GM21526 (cell line): Measurements from ENCODE around the gene TTC3.
"Not testable (repeated sequence)": the region's sequence is repeated elsewhere in the genome, so short reads cannot be mapped to it uniquely, and the experiment has no call there.

Source experiments
- ATAC-seq: cut with Tn5 transposase; IDR thresholded peaks from one replicate; pipeline ENCODE4 v1.9.1; 2021; ENCODE audit warnings: moderate library complexity; ENCODE audit not compliant: unreplicated experiment, low FRiP score

Gene TTC3

DNA sequence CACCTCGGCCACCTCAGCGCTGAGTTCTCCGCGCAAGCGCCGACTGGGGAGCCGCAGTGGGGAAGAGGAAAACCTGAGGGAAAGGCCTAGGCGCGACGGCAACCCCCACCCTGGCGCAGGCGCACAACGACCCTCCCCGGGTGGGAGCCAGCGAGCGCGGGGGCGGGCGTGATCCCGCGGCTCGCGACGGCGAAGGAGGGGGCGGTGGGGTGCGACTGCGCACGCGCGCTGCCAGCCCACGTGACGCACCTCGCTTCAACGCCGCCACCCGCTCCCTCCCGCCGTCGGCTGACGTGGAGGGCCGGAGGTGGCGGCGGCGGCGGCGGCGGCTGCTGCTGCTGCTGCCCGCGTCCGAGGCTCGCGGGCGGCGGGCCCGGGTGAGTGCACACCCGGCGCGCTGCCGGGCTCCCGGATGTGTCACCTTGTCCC is at the start of gene TTC3, which contains the start of gene PIGP:
TTC3 (plus strand) TSS at position 267 of the 429 bp plus-strand sequence. CDS start 14,004 bp downstream, outside the sequence.
PIGP (minus strand) TSS at position 84 of the 429 bp plus-strand sequence. CDS start 556 bp downstream, outside the sequence.
- ATAC-seq: peak; percentile 51

GRCh38 chr21:37026499-37026898 is 46.6 kb upstream of the TTC3 start:
- ATAC-seq: no peak

DNA sequence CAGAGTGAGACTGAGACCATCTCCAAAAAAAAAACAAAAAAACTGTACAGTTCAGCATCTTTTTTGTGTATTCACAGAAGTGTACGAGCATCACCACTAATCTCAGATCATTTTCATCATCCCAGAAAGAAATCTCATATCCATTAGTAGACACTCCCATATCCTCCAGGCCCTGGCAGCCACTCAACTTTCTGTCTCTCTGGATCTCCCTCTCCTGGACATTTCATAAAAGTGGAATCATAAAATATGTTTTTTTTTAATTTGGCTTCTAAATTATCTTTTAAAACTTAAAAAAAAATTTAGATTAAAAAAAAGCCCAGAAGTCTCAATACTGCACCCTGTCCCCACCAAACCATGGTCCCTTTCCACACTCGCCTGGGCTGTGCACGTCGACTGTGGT is 44.5 kb upstream of the TTC3 start:
- ATAC-seq: no peak

GRCh38 chr21:37030864-37031263 is 42.2 kb upstream of the TTC3 start:
- no peak for ATAC-seq

GRCh38 chr21:37032293-37032692 is 40.8 kb upstream of the TTC3 start:
- no peak for ATAC-seq

GRCh38 chr21:37032877-37033471 is 40.1 kb upstream of the TTC3 start:
- ATAC-seq: no peak

GRCh38 chr21:37034394-37034793 is 38.7 kb upstream of the TTC3 start:
- not testable (repeated sequence) for ATAC-seq

GRCh38 chr21:37036177-37036576 is 36.9 kb upstream of the TTC3 start:
- ATAC-seq: no peak

DNA sequence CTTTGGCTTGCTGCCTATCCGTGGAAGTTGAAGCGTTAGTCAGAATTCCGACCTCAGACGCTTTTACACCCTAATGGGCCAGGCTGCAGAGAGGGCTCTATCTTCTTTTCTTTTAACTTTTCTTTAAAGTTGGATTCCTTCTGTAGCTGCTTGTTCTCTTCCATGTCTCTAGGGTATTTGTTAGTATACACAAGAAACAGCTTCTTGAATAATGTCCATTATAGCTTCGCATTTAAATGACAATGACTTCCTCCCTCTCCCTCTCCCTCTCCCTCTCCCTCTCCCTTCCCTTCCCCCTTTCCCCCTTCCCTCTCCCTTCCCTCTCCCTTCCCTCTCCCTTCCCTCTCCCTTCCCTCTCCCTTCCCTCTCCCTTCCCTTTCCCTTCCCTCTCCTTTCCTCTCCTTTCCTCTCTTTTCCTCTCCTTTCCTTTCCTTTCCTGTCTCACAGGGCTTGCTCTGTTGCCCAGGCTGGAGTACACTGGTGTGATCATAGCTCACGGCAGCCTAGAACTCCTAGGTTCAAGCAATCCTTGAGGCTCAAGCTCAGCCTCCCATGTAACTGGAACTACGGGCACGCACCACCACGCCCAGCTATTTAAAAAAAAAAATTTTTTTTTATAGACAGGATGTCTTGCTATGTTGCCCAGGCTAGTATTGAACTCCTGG is 33.5 kb upstream of the TTC3 start:
- no peak for ATAC-seq

DNA sequence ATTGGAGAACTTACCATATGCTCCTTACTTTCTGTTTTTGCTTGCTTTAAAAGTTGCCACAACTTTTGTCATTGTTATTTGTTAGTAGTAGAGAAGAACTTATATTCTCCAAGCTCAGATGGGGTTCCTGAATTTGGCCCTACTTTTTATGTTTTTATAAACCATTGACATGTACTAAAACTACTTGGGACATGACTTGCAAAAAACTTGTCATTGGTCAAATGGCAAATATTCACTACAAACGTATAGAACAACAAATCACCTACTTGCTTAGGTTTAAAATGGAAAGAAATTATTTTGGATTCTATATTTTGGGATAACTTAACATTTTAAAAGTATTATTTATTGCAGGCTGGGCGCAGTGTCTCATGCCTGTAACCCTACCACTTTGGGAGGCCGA is 32.8 kb upstream of the TTC3 start:
- ATAC-seq: no peak

- no peak for ATAC-seq
These were observed 31.3 kb upstream of the TTC3 start for GRCh38 chr21:37041706-37042271.

GRCh38 chr21:37043818-37044217 is 29.2 kb upstream of the TTC3 start:
- no peak for ATAC-seq

DNA sequence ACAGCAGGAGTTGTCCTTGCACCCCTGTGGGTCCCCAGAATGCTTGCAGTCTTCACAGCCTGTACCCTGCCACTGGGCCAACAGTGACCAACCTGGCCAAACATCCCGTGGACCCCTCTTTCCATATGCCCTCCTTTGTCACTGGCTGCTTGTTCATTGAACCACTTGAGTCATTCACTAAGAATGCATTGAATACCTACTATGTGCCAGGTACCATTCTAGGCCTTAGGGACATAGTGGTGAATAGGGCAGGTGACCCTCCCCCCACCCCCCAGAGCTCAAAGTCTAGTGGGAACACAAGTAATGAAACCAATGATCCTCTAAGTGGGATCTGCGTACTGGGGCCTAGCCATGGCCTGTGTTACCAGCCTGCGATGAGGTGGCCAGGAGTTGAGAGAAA is 28.4 kb upstream of the TTC3 start:
- ATAC-seq: no peak

DNA sequence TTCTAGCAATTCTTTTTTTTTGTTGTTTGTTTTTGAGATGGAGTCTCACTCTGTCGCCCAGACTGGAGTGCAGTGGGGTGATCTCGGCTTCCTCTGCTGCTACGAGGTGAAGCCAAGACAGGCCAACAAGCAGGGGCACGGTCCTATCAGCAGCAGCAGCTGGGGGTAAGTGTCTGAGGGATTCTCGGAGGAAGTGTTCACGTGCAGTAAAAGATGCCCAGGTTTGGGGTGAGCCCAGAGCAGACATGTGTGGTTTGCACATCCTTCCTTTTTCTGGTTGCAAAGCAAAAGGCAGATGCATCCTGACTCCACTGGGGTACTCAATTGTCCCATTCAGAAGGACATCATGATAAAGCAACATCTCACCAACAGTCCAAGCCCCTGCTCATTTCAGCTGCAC is 27.9 kb upstream of the TTC3 start:
- ATAC-seq: no peak

DNA sequence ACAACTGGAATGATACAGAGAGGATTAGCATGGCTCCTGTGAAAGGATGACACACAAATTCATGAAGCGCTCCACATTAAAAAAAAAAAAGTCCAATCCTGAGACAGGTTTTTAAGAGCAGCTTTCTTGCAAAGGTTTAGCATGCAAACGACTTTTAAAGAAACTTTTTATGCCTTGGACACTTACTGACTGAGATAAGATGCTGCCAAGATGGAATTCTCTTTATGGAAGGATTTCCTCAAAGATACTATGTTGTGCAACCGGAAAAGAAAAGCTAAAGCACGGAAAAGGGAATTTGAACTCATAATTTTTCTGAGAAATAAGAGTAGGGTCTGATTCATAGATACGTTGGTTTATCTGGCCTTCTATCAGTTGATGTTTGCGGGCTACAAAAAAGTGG is 27.5 kb upstream of the TTC3 start:
- ATAC-seq: no peak

DNA sequence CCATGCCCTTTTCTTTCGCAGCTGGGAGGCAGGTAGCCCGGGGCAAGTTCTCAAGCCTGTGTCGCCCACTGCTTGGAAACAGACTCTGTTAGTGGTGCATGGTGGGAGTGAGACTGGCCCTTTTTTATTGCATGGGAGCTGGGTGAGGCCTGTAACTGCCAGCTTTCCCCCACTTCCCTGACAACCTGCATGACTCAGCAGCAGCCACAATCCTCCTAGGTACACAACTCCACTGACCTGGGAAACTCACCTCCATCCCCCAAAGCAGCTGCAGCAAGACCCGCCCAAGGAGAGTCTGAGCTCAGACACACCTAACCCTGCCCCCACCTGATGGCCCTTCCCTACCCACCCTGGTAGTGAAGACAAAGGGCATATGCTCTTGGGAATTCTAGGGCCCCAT is 26.0 kb upstream of the TTC3 start:
- ATAC-seq: no peak

DNA sequence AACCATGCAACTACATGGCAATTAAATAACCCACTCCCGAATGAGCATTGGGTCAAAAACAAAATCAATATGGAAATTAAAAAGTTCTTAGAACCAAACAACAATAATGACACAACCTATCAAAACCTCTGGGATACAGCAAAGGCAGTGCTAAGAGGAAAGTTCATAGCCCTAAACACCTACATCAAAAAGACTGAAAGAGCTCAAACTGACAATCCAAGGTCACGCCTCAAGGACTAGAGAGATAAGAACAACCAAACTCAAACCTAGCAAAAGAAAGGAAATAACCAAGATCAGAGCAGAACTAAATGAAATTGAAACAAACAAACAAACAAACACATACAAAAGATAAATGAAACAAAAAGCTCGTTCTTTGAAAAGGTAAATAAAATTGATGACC is 23.3 kb upstream of the TTC3 start:
- ATAC-seq: not testable (repeated sequence)

DNA sequence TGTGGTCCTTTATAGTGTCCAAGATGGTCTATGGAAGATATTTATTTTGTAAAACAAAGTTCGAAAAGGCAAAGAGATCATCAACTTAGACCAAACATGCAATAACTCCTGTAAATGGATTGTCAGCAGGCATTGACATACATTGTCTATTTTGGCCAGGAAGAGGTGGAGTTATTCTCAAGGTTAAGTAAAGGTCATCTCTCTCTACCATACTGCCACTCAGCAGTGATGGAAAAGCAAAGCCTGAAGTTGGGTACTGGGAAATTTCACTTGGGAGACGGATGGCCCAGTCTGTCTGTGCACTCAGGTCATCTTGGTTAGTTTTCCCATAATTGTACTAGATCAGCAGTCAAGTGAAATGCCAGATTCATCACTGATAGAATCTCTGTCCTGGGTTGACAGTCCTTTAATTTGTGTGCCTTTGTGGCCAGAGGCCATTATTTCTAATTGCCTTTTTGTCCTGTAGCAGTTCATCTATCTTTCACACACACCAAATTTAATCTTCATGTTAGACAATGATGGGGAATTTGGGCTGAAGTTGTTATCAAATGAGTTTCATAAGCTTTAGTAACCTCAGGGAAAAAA is 17.7 kb upstream of the TTC3 start:
- ATAC-seq: no peak

DNA sequence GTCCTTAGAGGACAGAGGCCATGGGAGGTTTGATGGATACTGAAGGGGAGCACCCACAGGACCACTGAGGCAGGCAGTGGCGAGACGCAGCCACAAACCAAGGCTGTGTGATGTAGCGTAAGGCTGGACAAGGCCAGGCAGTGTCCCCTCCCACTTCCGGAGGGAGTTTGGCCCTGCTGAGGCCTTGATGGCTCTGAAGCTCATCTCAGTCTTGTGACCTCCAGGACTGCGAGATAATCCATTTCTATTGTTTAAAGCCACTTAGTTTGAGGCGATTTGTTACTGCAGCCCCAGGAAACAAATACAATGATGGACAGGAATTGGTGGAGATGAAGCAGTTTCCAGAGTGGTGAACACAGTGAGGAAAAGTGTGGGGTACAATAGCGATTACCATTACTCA is 15.4 kb upstream of the TTC3 start:
- no peak for ATAC-seq

- ATAC-seq: no peak
These were observed 14.8 kb upstream of the TTC3 start for GRCh38 chr21:37058261-37058660.

GRCh38 chr21:37059181-37059580 is 13.9 kb upstream of the TTC3 start:
- ATAC-seq: no peak

- ATAC-seq: no peak
These were observed 12.8 kb upstream of the TTC3 start for GRCh38 chr21:37060296-37060695.
